HG02623 (cell line): ENCODE measurements around the gene SERTAD3.
"Not testable (repeated sequence)": the region's sequence is repeated elsewhere in the genome, so short reads cannot be mapped to it uniquely, and the experiment has no call there.

Experiments used
- ATAC-seq: cut with Tn5 transposase; IDR thresholded peaks from one replicate; pipeline ENCODE4 v1.9.1; 2021; ENCODE audit warnings: moderate library complexity; ENCODE audit not compliant: unreplicated experiment

The SERTAD3 gene

DNA sequence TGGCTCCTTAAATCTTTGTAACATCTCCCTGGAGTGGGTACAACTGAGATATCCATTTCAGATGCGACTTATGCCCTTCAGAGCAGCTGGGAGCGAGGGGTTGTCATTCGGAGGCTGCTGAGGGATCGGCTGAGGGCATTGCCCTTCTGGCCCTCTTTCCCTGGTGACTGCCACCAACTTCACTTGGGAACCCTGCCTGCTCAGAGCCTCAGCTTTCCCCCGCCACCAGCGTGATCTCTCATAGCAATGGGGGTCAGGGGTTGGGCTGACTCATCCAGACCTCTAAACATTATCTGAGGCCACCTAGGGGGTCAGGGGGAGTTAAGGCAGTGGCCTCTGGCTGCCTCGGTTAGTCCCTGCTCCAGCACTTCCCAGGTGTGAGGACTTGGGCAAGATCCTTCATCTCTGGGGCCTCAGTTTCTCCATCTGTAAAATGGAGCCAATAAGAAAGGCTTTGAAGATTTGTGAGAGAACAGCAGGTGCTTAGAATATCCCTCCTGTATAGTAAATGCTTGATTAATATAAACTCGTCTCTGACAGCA is 32.1 kb downstream of the SERTAD3 start:
- ATAC-seq = no peak

DNA sequence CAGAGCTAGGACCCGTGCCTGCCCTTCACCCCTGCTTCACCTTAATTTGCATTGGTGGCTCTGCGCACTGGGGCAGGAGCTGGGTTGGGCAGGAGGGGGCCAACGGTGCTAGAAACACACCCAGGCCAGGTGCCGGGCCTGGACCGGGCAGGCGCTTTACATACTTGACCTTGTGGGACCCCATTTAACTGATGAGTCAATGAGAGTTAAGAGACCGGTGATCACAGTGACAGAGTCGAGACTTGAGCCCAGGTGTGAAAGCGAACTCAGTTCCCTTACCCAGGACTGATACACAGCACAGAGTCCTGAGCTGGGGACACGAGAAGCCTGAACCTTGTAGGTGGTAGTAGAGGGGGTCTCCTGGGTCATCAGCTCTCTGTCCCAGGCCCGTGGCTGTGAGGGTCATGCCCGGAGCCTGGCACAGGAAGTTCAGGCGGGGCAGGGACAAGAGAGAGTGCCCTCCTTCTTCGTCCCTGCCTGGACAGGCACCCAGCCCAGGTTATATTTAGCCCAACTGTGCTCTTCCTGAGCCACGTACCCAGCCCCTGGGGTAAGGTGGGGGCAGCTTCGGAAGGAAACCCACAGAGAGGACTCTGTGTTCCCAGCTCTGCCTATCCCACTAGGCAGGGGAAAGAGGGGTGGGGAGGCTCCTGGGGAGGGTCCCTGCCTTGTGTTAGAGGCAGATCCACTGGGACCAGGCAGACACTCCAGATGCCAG is 32.9 kb downstream of the SERTAD3 start:
- ATAC-seq = no peak

DNA sequence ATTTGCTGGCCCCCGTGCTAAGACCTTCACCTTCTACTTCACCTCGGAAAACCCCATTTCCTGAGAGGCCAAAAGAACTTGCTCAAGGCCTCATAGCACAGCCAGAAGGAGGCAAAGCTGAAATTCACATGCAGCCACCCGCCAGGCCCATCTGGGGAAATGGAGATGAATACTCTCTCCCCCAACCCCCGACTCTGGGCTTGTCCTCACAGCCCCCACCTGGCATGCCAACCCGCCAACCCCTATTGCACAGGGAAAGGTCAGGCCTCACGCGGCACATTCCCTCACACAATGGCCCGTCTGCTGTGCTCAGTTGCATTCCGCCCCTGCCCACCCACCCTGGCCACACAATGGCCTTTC is 34.1 kb downstream of the SERTAD3 start:
- ATAC-seq = no peak

DNA sequence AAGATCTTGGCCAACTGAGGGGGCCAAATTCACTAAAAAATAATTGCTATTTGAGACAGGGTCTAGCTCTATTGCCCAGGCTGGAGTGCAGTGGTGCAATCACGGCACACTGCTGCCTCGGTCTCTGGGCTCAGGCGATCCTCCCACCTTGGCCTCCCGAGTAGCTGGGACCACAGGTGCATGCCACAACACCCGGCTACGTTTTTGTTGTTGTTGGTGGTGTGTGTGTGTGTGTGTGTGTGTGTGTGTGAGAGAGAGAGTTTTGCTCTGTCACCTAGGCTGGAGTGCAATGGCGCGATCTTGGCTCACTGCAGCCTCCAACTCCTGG is 35.6 kb downstream of the SERTAD3 start:
- not testable (repeated sequence) for ATAC-seq

DNA sequence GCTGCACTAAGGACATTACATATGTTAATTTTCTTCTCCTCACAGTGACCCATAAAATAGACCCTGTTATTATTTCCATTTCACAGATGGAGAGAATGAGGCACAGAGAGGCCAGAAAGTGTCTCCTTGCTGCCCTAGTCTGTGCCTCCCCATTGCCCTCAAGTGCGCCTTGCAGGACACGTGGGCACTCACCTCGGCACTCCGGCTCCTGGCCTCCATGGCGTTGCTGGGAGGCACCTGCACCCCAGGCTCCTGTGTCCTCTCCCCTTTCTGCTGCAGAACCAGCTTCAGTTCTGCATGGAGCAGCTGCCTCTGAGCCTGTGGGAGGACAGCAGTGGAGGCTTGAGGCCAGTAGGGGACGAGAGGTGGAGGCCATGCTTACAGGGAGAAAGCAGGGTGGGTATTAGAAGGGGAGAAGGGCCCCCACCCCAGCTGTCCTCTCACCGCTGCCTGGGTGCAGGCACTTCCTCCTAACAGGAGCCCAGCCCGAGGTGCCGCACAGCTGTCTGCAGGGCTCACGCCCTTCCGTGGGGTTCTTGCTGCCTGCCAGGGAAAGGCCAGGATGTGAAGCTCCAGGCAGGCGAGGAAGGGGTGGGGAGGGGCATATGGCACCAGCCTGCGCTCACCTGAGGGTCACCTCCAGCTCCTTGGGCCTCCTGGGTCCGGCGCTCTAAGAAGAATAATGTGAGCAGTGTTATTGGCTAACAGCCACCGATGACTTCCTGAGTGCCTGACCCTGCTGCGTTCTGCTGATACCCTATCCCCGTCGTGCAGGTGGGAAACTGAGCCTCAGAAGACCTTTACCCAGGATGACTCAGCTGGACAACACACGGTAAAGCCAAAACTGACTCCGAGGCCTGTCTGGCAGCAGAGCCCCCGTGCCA is 36.2 kb downstream of the SERTAD3 start:
- no peak for ATAC-seq

DNA sequence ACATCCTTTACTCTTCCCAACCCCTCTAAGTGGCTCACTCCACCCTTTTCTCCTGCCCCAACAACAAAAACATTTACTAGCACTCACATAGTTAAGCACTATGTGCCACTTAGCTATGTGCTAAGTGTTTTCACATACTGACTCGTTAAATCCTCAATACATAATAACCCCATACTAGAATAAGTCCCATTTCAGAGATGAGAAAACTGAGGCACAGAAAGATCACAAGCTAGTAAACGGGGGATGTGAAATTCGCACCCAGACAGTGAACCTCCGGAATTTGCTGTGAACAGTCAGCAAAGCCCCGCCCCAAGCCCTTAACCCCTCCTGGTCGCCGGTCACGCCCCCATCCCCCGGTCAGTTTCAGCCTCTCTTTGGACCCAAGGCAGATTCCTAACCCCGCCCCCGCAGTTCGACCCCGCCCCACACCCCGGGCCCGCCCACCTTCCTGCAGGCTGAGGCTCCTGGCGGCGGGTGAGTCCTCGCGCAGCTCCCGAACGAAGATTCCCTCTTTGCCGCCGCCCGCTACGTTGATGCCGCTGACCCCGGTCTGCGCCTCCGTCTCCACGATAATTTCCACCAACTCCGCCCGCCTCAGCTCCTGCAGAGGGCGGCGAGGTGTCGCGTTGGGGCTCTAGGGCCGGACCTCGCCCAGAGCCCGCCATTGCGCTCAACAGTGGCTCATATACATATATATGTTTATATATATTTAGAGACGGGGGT is 40.7 kb downstream of the SERTAD3 start:
- peak; percentile 52 for ATAC-seq

DNA sequence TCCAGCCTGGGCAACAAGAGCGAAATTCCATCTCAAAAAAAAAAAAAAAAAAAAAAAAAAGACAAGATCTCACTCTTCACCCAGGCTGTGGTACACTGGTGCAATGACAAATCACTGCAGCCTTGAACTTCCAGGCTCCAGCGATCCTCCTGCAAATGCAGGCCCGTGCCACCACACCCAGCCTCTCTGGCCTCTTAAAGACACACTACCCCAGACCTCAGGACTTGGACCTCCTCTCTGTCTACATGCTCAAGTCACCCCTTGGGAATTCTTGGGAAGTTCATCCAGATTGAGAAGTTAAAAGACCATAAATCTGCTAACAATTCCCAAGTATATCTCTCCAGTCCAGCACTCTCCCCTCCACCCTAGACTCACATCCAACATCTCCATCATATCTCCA is 43.6 kb downstream of the SERTAD3 start:
- ATAC-seq = no peak

DNA sequence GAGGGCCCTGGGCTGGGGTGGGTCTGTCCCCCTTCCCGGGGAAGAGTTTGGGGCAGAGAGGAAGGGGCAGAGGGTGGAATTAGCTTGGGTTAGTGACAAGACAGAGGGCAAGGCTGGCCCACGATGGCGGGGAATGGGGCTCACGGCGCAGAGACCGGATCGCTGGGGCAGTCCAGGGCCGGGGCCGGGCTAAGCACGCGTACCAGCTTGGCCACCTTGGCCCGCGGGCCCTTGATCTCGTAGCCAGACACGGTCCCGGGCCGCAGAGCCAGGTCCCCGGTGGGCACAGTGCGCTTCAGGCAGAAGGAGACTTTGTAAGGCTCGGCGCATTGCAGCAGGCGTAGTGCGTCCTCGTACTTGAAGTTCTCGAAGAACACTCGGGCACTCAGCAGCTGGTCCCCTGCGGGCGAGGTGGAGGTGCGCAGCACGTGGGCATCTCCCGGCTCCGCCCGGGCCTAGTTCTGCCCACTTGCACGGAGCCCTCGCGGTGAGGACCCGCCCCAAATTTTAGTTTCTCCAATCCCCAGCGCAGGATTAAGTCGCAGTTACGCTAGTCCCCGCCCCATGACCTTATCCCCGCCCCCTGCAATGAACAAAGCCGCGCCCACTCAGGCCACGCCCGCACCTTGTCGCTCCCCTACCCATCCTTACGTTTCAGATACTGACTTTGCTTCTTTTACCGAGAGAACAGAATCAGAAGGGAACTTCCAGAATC is 45.6 kb downstream of the SERTAD3 start:
- no peak for ATAC-seq

DNA sequence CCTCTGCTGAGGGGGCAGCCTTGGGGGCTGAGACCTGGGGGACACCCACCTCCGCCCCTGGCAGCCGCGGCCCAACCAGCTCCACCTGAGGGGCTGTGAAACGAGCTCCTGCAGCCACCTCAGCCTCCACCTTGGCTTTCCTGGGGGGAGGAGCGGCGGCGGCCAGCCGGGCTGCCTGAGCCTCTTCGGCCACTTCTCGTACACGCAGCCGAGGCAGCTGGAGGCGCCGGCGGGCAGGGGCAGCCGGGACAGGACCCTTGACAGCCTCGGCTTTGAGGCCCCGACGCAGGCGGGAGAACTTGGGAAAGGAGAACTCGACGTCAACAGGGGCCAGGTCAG is 46.6 kb downstream of the SERTAD3 start:
- ATAC-seq = no peak

DNA sequence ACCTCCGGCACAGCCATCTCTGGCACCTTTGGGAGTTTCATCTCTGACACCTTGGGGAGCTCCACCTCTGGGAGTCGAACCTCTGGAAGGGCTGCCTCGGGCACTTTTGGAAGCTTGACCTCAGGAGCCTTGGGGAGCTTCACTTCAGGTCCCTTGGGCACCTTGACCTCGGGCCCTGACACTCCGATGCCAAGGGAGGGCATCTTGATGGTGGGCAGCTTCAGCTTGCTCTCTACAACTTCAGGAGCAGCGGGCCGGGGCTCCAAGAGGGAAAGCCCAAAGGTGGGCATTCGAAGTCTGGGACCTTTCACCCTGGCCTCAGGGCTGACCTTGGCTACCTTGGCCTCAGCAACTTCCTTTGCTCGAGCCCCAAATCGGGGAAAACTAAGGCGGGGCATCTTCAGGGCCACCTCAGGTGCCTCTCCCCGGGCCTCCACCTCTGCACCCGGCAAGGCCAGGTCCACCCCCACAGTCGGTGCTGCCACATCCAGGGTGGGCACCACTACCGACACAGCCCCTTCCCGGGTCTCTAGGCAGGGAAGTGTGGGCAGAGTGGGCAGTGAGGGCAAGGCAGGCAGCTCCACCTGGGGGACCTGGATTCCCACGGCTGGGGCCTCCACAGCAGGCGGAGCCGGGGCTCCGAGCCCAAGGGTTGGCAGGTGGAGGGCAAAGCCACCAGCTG is 47.1 kb downstream of the SERTAD3 start:
- ATAC-seq = no peak

DNA sequence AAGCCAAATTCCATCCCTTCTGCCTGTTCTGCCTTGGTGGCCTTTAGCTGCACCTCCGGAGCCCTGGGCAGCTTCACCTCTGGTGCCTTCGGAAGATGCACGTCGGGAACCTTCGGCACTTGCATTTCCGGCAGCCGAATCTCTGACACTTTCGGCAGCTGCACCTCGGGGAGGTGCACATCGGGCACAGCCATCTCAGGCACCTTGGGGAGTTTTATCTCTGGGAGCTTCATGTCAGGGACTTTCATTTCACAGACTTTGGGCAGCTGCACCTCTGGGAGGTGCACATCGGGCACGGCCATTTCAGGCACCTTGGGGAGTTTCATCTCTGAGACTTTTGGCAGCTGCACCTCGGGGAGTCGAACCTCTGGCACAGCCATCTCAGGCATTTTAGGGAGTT is 48.2 kb downstream of the SERTAD3 start:
- no peak for ATAC-seq

DNA sequence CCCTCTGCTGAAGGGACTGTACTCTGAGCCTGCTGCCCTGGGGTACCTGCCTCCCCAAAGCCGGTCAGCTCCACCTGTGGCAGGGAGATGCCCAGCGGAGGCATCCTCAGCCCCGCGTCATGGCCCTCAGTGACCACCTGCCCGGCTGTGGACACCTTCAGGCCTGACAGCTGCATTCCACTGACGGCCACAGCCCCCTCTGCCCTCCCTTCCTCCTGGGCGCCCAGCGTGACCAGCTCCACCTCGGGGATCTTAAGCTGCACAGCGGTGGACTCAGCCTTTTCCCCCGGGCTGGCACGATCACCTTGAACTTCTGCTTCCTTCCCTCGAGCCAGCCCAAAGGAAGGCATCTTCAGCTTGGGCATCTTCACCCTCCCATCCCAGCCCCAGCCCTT is 49.3 kb downstream of the SERTAD3 start:
- ATAC-seq = no peak

DNA sequence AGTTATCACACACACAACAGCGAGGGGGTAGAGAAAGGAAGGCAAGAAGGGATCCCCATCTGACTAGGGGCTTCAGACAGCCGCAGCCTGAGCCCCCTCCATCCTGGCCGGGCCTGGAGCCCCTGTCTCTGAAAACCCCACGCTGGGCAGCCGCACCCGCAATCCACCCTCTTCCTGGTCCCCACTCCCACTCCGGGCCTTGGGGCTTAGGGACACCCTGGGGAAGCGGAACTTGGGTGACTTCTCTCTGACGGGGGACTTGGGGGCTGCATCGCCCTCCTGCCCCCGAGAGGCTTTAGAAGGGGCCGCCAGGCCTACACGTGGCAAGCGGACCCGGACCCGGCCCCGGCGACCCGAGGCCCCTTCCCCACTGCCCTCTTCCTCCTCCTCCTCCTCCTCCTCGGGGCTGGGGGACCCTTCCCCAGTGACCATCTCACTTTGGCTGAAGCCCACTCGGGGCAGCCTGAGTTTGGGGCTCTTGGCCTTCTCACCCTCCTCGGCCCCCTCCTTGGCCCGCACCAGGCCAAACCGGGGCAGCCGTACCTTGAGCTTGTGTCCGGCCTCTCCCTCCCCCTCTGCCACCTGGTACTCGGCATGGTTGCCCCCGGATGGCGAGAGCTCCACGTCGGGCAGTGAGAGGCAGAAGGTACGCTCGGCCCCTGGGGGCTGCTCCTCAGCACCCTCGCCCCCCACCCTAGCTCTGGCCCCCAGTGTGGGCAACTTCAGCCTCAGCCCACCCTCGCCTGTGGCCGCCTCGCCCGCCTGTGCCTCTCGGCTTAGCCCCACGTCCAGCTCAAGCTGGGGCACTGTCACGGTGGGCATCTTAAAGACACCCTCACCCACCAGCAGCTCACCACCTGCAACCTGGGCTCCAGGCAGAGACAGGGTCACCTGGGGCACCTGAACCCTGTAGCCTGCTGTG is 50.0 kb downstream of the SERTAD3 start:
- no peak for ATAC-seq

DNA sequence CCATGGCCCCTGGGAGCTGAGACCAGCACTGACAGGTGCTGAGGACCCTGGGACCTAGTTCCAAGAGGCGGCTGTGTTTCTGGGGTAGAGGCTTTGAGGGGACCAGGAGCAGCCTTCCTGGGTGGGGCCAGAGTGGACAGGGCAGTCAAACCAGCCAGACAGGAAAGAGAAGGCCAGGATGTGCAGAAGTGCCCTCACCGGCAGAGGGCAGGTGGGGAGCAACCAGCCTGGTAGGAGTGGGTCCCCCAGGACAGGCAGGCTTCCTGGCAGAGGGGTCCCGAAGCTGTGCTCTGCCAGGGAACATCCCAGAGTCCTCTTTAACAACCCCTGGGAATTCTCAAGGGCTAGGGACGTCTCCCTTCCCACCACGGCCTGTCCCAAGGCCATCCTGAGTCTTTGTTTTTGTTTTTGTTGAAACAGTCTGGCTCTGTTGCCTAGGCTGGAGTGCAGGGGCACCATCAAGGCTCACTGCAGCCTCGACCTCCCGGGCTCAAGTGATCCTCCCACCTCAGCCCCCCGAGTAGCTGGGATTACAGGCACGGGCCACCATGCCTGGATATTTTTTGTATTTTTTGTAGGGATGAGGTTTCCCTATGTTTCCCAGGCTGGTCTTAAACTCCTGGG is 51.1 kb downstream of the SERTAD3 start:
- ATAC-seq = no peak

DNA sequence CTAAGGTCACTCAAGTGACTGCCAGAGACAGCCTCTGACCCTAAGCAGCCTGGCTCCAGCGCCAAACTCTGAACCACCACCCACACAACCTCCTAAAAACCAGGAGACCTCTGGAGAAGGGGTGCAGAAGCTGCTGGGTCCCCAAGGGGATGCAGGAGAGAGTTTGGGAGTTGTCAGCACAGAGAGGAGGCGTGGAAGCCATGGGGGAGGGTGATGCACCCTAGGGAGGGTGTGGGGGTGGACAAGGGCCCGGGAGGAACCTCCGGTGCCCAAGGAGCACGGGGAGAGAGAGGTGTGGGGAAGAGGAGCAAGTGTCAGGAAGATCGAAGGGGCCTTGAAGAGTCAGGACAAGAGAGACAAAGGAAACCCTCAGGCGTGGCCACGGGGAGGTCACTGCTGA is 52.0 kb downstream of the SERTAD3 start:
- no peak for ATAC-seq
